Left renal cortex interstitium (tissue), 4 donors: ENCODE measurements around the gene CDKN2B-AS1. TPM values are rescaled to one million over a fixed set of nuclear protein-coding genes. Genes with fewer than 3 reads are reported as not detected.

Source experiments
- DNase-seq, 4 donors: peaks; one replicate each; pipeline ENCODE4 v3.0.0-alpha.2; 2013; ENCODE audit warnings: low read depth in 4 of 4, low spot score in 2 of 4, missing footprints in 1 of 4
- polyA plus RNA-seq, 4 donors: library from polyadenylated mRNA; unstranded; fragments of 120-200 nt; gene quantifications; one replicate each; pipeline ENCODE4 v1.2.1, GENCODE V29; 2013; ENCODE audit not compliant: insufficient read length in 4 of 4

The CDKN2B-AS1 gene
- polyA plus RNA-seq, 4 donors, result 0.06 to 0.18 (median 0.16) TPM; not detected in 1

DNA sequence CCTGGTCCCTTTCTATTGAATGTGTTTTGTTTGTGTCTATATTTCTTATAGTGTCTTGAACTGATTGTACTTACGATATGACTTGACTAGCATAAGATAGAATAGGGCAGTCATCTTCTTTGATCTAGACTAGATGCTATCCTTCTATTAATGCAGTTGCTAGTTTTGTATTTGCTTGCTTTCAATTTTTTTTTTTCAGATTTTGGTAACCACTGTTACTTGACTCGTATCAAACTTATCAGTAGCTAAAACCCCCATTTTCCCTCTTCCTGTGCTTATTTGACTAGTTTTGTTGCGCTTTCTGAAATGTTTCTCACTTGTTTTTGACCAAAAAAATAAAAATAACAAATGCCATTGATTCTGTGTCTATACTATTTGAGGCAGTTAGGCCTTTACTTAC, 83.5 kb downstream of the CDKN2B-AS1 start:
- no peak for DNase-seq

DNA sequence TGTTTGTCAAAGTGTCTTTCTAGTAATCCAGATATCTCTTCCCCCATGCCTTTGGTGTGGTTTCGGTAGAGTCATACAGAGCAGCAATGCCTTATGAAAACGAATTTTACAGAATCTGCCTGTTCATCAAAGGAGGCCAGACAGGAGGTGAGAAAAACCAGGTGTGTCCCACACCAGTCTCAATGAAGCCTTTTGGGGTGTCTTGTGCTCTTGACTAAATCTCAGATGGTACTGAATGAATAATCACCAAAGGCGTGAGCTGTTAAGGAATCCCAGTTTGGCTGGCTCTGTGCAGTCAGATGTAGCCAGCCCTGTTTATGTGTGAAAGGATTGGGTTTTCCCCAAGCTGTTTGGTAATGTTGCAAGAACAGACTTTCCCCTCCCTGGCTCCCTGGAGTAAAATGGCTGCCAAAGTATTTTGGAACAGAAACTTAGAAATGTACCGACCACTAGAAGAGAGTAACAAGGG, 85.3 kb downstream of the CDKN2B-AS1 start:
- no peak for DNase-seq

DNA sequence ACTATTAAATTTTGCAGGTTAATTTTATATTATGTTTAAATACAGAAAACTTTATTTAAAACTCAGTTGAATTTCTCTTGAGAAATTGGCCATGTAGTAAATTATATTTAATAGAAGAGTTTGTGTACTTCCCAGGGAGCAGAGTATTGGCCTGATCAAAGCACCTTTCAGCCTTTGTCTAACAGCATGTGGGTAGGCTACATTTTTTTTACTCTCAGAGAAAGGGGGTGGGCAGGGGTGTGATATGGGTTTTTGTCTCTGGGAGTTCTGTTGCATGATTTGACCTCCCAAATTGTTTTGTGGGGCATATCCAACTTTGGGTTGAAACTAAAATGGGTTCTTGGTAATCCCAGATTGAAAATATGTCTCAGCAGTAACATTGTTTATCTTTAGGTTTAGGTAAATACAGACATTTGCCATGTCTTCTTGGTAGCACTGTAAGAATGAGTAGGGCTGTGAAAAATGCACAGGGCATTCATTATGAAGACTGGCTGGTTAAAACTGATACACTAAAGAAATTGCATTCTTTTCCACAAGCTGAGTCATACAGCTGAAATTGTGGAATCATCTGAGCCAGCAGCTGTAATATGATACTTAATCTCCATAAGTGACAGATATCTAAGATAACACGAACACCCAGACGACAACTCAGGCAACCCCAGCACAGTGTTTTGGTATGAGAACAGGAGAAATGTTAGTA, 89.9 kb downstream of the CDKN2B-AS1 start:
- DNase-seq, result no peak

DNA sequence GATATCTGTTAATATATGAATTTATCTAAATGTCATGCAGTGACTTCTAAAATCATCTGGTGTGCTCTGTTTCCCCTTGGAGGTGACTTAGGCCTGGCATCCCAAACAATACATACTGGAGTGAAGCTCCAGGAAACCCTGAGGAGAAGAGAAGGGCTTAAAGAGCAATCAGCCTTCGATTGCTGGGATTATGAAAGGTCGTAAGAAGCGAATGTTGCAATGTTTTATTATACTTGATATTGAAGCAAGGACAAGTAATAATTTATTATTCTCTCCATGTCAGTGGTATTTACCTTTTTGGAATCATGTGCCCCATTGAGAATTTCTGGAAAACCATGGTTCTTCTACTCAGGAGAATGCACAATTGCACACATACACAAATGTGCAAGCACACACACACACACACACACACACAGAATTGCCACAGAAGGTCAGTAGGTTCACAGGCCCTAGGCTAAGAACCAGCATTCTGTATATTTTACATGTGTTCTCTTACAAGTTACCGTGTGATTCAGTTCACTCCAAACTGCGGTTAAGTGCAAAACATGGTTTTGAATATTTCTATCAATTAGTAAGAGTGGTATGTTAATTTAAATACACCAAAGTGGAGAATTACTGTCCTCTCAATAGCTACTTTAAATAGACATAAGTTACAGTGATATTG, 93.6 kb downstream of the CDKN2B-AS1 start:
- DNase-seq, result no peak

DNA sequence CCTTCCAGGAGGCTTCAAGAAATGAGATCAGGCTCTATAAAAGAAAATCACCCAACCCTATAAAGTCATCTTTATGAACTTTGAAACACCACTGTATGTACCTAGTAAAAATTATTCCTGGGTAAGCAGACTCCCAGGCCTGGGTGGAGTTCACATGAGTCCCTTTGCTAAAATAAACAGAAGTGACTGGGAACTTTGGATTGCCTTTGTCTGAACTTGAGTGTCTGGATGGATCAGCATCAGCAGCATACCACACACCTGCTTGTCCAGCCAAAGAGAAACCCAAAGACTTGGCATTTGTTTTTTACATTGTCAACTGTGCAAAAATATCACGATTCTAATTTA, 94.1 kb downstream of the CDKN2B-AS1 start:
- no peak for DNase-seq

DNA sequence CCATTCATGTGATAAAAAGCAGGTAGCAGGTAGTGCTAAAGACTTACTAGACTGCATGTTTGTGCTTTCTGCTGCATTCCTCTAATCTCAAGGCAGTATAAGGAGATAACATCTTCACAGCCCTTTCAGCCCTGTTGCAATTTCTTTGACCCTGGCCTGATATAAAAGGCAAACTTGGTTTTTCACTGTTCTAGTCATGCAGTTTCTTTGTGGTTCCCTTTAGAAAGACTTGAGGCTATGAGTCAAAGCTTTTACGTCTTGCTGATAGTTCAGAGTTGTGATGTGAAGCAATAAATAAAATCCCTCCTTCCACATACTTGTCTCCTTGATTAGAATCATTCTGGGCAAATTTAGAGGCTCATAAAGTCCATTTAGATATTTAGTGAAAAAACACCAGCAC, 103.1 kb downstream of the CDKN2B-AS1 start:
- DNase-seq, result no peak

DNA sequence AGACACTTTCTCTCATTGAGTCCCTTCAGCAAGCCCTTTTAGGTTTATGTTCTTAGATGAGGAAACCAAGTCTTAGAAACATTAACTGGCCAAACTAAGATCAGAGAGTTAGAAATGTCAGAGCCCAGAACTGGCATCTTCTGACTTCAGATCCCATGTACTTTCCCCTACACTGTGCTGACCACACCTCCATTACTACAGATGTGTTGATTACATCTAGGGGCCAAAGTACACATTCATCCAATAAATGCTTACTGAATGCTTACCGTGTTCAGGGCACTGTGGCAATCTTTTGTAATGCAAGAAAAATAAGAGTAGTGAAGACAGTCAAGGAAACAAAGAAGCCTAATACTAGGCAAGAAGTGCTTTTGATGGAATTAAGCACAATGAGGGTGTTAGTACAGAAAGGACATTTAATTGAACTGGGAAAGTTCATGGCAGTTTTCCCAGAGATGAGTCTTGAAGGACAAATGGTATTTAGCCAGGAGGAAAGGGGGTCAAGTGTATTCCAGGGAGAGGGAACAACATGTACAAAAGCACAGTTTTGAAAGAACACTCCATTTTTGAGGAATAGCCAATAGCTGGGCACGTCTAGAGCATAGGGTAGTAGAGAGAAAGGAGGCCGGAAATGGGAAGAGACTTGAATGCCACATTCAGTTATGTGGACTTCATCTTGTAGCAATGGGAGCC, 104.2 kb downstream of the CDKN2B-AS1 start:
- DNase-seq, result no peak

DNA sequence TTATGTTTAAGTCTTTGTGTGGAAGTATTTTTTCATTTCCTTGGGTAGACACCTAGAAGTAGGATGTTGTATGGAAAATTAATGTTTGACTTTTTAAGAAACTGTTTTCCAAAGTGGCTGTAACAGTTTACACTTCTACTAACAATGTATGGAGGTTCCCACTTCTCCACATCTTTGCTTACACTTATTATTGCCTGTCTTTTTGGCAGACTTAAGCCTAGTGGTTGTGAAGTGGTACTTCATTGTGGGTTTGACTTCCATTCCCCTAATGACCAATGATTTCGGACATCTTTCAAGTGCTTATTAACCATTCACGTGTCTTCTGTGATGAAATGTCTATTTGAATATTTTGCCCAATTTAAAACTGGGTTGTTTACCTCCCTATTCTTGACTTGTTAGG, 106.0 kb downstream of the CDKN2B-AS1 start:
- DNase-seq, result no peak

DNA sequence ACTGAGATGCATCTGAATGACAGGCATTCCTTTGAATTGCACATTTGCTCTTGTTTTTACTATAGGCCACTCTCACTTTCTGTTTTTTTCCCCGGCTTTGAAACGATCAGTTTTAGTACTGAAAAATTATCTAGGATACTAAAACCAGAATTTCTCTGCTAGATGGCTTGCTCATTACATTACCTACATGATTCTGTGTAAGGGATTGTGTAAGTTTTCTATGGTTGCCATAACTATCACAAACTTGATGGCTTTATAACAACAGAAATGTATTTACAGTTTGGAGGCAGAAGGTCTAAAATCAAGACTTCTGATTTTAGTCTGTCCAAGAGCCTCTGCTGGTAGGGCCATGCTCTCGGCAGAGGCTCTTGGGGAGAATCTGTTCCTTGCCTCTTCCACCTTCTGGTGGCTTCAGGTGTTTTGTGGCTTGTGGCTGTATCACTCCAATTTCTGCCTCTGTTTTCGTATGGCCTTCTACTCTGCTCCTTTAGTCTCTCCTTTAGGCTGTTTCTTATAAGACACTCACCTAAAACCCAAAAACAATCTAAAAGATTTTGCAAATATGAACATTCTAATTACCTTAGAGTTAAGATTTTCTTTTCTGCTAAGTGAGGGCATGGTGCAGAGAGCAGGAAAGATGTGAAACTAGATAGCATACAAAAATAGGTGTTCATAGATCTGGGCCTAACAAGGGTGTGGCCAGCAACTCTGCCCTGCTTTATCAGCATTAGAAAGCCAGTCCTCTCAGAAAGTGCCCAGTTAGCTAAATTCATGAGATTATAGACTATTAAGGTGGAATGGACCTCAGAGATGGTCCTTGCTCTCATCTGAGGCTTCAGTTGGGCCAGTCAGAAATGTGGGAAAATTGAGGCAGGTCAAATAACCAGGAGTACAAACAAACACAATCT, 107.8 kb downstream of the CDKN2B-AS1 start:
- DNase-seq, result no peak

DNA sequence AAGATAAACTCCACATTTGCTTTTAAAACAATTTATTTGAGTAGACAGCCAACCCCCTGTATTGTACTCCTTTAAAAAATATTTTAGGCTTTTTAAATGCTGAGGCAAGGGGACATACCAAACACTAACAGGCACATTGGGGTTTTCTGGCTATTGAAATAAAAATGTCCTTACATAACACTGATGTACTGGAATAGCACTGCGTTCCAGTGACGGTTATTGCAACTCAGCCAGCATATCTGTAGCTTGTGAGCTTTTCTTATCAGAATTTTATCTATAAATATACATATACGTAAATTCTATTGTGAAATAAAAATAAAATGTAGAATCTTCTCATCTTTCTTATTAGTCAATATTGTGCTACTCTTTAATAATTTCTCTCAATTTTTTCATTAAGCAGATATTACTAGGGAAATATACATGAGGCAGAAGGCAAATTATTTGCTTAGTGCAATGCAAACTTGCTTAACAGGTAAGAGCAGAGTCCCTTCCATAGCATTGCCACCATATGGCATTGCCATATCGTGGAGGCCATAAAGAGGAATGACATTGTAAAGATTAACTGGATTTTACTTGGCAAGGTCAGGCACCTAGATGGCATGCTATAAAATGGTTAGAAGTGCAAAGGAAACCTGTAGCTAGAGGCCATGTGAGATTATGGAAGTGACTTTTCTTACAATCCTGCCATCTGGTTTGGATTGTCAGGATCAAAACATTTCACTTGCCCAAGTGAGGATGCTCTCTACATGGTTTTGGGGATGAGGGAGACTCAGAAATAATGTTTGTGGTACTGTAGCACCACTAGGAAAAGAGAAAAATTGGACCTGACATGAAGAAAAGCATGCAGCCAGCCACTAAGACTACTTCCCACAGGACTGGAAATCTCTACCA, 109.3 kb downstream of the CDKN2B-AS1 start:
- no peak for DNase-seq

DNA sequence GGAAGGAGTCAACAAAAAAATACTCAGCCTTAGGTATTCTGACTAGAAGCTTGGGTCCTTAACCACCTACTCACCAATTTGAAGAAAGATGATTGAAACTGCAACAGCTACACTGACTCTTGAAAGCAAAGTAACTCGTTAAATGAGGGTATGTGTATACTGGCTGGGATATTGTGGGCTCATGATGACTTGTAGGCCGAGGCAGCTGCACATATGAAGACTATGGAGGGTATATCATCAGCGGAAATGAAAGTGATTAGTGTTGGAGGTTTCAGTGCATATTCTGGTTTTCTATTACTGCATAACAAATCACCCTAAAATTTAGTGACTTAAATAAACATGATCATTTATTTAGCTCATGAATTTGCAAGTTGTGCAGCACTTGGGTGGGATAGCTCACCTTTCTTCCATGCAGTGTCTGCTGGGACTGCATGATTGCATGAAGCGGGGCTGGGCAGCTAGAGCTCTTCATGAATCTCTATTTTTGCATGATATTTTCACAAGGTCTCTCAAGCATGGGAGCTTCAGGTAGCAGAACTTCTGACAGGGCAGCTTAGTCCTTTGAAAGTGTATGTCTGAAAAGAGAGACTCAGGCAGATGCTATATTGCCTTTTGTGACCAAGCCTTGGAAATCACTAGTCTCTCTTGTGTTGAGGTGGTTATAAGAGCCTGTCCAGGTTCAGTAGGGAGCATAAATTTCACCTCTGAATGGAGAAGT, 110.6 kb downstream of the CDKN2B-AS1 start:
- no peak for DNase-seq

DNA sequence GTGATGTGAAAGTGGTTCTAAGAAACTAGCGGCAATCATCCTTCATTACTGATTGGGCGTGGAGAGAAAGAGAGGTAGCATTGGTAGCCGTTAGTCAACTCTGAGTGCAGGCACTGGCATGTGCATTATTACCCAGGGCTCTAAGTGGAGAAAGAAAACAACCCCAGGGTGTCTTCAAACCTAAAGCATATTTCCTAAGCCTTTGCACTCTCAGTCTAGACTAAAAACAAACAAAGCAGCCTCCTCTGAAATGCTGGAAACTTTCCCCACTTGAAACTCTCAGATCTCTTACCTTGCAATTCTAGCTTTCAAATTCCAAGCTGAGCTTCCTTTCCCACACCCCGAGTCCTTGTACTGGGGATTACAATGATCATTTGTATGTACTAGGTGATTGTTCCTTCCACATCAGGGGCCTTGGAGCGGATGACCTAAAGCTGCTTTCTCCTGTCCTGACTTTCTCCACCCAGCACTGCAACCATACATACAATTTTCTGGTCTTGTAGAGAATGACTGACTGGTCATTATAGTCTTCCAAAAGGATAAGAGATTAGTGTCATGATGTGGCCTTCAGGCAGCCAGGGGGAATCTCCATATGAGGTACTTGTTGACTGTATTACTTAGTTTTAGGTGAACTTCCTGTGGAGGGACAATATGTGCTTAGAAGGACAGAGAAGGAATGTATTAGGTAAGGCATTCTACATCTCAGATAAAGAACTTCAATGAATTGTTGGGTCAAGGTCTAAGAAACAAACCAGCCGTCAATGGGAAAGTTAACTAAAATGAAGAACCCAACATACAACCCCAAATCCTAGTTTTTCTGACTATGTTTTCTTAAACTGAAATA, 112.8 kb downstream of the CDKN2B-AS1 start:
- DNase-seq, result no peak

DNA sequence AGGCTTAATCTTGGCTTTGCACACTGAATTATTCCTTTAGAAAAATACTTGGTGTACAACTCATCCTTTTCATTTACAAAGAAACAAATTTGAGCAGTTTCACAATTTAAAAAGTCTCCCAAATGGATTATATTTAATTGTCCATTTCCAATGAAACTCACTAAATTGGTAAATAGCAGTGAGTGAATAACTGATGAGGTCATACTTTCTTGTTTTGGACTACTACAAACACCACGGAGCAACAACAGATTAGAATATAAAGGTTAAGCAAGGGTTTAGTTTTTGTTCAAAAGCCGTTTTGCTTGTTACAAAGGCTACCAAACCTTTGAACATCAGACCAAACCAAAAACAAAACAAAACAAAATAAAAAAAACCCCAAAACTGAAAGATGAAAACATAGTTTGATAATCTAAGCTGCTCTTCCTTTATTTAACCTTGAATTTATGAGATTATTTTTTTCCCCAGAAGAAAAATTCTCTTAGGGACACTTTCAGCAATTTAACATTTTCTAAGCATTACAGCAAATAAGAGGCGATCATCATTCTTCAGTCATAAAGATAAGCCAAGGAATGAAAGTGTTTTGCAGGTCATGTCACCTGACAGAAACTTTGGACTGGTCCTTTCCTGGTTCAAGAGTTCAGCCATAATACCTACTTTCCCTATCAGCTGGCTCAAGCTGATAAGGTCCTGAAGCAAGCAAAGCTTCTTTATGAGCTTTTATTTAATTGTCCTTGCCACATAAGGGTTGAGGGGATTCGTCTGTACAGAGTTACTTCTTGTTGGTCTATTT, 114.2 kb downstream of the CDKN2B-AS1 start:
- no peak for DNase-seq

DNA sequence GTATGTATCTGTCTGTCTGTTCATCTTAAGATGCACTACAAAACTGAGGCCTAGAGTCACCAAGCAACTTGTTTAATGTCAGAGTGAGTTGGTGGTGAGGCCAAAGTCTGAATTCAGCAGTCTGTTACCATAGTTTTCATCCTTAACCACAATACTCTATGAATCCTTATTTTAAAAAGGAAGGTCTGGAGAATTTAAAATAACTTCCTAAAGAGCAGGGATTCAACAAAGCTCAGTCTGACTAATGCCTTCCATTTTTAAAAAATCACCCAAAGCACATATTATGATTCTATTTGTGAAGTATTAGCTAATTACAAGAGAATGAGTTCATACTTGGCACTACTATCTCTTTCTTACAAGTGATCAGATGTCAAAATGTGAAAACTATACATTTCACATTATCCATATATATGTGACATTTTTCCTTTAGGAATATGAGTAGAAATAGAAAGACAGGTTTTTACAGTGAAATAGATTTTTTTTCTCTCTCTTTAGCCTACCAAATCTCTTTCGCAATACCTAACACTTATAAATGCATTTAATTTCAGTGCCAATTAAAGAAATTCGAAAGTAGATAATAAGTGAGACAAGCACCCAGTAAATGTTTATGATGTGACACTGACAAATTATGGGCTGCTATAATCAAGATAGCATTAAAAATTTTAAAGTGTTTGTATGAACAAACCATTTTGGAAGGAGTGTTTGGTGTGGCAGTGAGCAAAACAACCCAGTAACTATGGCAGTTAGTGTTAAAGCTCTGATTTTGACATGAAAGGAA, 116.8 kb downstream of the CDKN2B-AS1 start:
- DNase-seq, result no peak

DNA sequence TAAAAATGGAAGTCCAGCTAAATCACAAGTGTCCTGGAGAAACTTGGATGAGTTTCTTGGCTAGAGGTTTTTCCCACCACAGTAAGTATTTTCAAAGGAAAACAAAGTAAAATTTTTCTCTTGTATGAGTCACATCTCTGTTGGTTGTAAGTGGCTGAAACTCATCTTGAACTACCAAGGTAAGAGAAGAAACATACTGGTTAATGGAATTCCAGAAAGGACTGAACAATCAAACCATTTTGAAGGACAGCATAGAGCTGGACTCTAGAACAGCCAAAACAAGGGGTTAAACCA, 117.3 kb downstream of the CDKN2B-AS1 start:
- DNase-seq, result no peak

DNA sequence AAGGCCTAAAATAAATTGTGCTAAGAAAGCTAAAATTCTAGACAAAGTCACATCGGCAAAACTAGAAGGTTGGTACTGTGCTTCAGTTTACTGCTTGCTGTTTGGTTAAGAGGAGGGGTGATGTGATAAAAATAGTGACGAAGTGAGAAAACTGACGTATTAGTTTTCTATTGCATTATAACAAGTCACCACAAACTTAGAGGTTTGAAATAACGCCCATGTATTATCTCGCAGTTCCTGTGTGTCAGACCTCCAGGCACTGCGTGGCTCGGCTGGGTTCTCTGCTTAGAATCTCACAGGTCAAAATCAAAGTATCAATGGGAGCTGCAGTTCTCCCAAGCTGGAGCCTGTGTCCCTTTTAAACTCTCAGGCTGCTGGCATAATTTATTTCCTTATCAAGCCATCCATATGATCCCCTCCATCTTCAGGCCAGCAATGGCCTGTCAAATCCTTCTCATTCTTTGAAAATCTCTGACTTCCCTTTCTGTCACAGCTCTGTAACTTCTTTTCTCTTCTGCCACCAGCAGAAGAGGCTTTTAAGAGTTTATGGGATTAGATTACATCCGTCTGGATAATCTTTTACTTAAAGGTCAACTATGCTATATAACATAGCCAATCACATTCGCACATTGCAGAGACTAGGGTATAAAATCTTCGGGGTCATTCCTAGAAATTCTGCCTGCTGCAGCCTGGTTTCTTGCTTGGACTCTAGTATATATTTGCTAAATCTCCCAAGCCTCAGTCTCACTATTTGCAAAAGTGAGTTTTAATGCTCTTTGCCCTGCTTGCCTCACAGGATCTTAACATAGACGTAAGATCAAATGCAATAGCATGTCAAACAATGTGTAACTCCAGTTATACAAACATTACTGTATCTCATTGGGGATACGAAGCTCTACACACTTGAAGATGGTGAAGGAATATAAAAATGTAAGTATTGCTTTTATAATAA, 118.6 kb downstream of the CDKN2B-AS1 start:
- no peak for DNase-seq
